BJ (cell line): ENCODE data around the gene SIGLEC5. TPM values are rescaled to one million over a fixed set of nuclear protein-coding genes. Genes with fewer than 3 reads are reported as not detected.

Experiments used
- CTCF ChIA-PET: fragments of 350-600 bp; formaldehyde crosslinking; extraction: SDS; loops from one replicate; lab custom pipeline; 2021; ENCODE audit warnings: antibody characterized with exemption, inconsistent platforms; lab: Yijun Ruan, JAX
- POLR2A ChIA-PET: fragments of 300-600 bp; sonication (Branson Sonifier 250); formaldehyde crosslinking; extraction: SDS; loops from one replicate; lab custom pipeline; 2021; ENCODE audit warnings: antibody characterized with exemption; lab: Charles Lee
- DNase-seq: peaks from one replicate; pipeline ENCODE4 v3.0.0-alpha.2; 2011; ENCODE audit warnings: low read depth
- H3K27me3 ChIP-seq: 2 replicates; pipeline ENCODE4 v1.6.0; 2011; ENCODE audit warnings: low read length; ENCODE audit not compliant: control insufficient read depth, insufficient read depth
- H3K36me3 ChIP-seq: 2 replicates; pipeline ENCODE4 v1.5.1; 2011; ENCODE audit warnings: low read length; ENCODE audit not compliant: control insufficient read depth, insufficient read depth
- H3K4me3 ChIP-seq: 2 replicates; pipeline ENCODE4 v1.5.1; 2011; ENCODE audit warnings: low read depth, mild to moderate bottlenecking, control low read depth, low read length
- polyA plus RNA-seq: library from polyadenylated mRNA; depleted of rRNA; stranded (reverse); fragments of >200 nt; gene quantifications from 2 replicates; pipeline ENCODE4 v1.2.3, GENCODE V29; 2011
- TF ChIP-seq, protein P1 (sequence below): IDR thresholded peaks from 2 replicates; pipeline ENCODE4 v1.5.1; 2011; ENCODE audit warnings: low read depth, mild to moderate bottlenecking, control low read depth, inconsistent platforms, low read length, moderate library complexity; ENCODE audit not compliant: insufficient read depth

Gene SIGLEC5
- polyA plus RNA-seq, 1 experiment, result not detected

DNA sequence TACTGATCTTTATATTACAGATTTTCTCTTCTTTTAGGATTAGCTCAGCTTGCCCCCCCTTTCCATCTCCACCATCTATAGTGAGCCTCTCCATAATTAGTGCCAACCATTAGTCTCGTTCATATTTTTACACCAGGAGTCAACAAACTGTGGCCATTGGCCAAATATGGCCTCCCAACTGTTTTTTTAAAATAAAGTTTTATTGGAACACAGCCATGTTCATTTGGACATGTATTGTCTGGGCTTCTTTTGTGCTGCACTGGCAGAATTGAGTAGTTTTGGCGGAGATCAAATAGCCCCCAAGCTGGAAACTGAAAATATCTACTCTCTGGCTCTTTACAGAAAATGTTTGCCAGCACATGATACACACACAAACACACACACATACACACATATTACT is 40.7 kb downstream of the SIGLEC5 start:
- POLR2A ChIA-PET, result no interaction called here
- DNase-seq, result no peak
- no peak overlapping the region for H3K4me3 ChIP-seq
- no peaks in the 10 kb centered on the region for H3K27me3 ChIP-seq
- CTCF ChIA-PET, result no interaction called here
- peaks cover 9% of the 10 kb centered on the region for H3K36me3 ChIP-seq
- TF ChIP-seq, protein P1, sequence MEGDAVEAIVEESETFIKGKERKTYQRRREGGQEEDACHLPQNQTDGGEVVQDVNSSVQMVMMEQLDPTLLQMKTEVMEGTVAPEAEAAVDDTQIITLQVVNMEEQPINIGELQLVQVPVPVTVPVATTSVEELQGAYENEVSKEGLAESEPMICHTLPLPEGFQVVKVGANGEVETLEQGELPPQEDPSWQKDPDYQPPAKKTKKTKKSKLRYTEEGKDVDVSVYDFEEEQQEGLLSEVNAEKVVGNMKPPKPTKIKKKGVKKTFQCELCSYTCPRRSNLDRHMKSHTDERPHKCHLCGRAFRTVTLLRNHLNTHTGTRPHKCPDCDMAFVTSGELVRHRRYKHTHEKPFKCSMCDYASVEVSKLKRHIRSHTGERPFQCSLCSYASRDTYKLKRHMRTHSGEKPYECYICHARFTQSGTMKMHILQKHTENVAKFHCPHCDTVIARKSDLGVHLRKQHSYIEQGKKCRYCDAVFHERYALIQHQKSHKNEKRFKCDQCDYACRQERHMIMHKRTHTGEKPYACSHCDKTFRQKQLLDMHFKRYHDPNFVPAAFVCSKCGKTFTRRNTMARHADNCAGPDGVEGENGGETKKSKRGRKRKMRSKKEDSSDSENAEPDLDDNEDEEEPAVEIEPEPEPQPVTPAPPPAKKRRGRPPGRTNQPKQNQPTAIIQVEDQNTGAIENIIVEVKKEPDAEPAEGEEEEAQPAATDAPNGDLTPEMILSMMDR, result no peak

DNA sequence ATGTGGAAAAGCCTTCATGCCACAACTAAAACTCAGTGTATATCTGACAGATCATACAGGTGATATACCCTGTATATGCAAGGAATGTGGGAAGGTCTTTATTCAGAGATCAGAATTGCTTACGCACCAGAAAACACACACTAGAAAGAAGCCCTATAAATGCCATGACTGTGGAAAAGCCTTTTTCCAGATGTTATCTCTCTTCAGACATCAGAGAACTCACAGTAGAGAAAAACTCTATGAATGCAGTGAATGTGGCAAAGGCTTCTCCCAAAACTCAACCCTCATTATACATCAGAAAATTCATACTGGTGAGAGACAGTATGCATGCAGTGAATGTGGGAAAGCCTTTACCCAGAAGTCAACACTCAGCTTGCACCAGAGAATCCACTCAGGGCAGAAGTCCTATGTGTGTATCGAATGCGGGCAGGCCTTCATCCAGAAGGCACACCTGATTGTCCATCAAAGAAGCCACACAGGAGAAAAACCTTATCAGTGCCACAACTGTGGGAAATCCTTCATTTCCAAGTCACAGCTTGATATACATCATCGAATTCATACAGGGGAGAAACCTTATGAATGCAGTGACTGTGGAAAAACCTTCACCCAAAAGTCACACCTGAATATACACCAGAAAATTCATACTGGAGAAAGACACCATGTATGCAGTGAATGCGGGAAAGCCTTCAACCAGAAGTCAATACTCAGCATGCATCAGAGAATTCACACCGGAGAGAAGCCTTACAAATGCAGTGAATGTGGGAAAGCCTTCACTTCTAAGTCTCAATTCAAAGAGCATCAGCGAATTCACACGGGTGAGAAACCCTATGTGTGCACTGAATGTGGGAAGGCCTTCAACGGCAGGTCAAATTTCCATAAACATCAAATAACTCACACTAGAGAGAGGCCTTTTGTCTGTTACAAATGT is 42.7 kb downstream of the SIGLEC5 start:
- TF ChIP-seq, protein P1, result no peak
- H3K27me3 ChIP-seq, result no peaks in the 10 kb centered on the region
- DNase-seq, result no peak
- POLR2A ChIA-PET, result no interaction called here
- H3K4me3 ChIP-seq, result no peak overlapping the region
- H3K36me3 ChIP-seq, result peaks cover 9% of the 10 kb centered on the region
- CTCF ChIA-PET, result interaction anchor here (0.5 kb wide), 1 partner anchor 70 kb away, joined by 3 read pairs; no protein-coding TSS in a partner anchor

DNA sequence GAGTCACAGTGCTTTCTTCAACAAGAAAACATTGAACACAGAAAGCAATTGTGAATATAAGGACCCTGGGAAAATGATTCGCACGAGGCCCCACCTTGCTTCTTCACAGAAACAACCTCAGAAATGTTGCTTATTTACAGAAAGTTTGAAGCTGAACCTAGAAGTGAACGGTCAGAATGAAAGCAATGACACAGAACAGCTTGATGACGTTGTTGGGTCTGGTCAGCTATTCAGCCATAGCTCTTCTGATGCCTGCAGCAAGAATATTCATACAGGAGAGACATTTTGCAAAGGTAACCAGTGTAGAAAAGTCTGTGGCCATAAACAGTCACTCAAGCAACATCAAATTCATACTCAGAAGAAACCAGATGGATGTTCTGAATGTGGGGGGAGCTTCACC is 43.4 kb downstream of the SIGLEC5 start:
- H3K36me3 ChIP-seq, result peaks cover 12% of the 10 kb centered on the region
- no peaks in the 10 kb centered on the region for H3K27me3 ChIP-seq
- ChIA-PET POLR2A (no interaction called here), CTCF (interaction anchor here (0.5 kb wide), 1 partner anchor 70 kb away, joined by 3 read pairs; no protein-coding TSS in a partner anchor)
- TF ChIP-seq, protein P1, result no peak
- no peak overlapping the region for H3K4me3 ChIP-seq
- no peak for DNase-seq

DNA sequence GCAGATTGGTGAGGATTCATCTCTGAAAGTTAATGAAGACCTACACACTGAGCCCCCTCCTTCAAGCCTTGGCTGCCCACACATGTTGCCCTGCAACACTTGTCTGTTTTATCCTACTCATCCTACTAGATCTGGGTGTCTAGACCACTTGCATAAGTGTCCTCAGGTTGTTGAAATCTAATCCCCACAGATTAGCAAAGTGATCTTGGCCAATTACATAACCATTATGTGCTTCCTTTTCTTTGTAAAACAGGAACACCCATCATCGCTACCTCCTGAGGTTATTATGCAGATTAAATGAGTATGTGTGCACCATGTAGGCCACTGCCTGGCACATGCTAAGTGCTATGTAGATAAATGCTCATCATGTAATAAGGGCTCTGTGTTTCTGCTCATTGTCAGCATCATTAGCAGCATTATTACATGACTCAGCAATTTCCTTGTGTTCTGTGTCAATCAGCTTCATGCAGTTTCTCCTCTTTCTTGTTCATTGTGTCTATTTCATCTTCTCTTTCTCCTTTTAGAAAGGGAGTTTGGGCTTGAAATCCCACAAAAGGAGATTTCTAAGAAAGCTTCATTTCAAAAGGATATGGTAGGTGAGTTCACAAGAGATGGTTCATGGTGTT is 44.0 kb downstream of the SIGLEC5 start:
- Histone ChIP-seq H3K4me3 (no peak overlapping the region), H3K27me3 (no peaks in the 10 kb centered on the region), H3K36me3 (peaks cover 15% of the 10 kb centered on the region)
- TF ChIP-seq, protein P1, result no peak
- ChIA-PET CTCF (interaction anchor here (0.6 kb wide), 1 partner anchor 167 kb away, joined by 3 read pairs; no protein-coding TSS in a partner anchor), POLR2A (no interaction called here)
- no peak for DNase-seq

DNA sequence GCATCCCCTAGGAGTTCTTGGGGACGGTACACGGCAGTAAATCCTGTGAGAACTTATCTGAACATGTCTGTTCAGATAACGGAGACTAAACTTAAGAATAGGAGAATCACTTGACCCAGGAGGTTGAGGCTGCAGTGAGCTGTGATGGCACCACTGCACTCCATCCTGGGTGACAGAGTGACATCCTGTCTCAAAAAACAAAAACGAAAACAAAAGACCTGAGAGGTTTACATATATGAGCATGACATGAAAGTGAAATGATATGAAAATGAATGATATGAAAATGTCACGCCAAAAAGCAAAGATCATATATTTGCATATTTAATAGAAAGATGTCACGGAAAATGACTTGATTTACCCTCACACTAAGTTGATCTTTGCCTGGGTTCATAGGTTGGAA is 53.4 kb downstream of the SIGLEC5 start:
- Histone ChIP-seq H3K4me3 (no peak overlapping the region), H3K27me3 (no peaks in the 10 kb centered on the region), H3K36me3 (peaks cover 15% of the 10 kb centered on the region)
- ChIA-PET POLR2A (no interaction called here), CTCF (no interaction called here)
- TF ChIP-seq, protein P1, result no peak
- DNase-seq, result no peak
